H1 (cell line): ENCODE measurements around the gene FHL1. TPM values are rescaled to one million over a fixed set of nuclear protein-coding genes. Genes with fewer than 3 reads are reported as not detected.

ENCODE experiments used
- HDAC6 ChIP-seq: IDR thresholded peaks from one replicate; pipeline ENCODE4 v1.7.1; 2012; ENCODE audit warnings: low read depth, mild to moderate bottlenecking, inconsistent platforms, low read length, moderate library complexity
- POLR2AphosphoS5 ChIP-seq: IDR thresholded peaks from 2 replicates; pipeline ENCODE4 v1.6.1; 2011; ENCODE audit warnings: low read depth, low read length
- TCF12 ChIP-seq: IDR thresholded peaks from 2 replicates; pipeline ENCODE4 v1.6.1; 2011; ENCODE audit warnings: low read depth, mild to moderate bottlenecking, low read length
- polyA plus RNA-seq, 7 experiments: library from polyadenylated mRNA; depleted of rRNA in 3 of 7; stranded (reverse) in 5 of 7; unstranded in 2 of 7; fragments of >200 nt in 5 of 7; fragments of 200-250 nt in 2 of 7; gene quantifications; 1 replicate in 5 of 7; 2 replicates in 1 of 7; 4 replicates in 1 of 7; pipeline versions ENCODE4 v1.2.1 to v1.2.3, GENCODE V29; 2011 to 2013; ENCODE audit warnings: missing spikeins in 2 of 7, mixed read lengths in 2 of 7
- total RNA-seq: library from RNA; stranded (reverse); fragmentation: NEBNext Ultra II Directional; extraction: Animal tissue kit (Norgen Biotek cat#: 25700); gene quantifications from 2 replicates; pipeline ENCODE4 v1.2.1, GENCODE V29; 2021

The FHL1 gene
- total and polyA plus RNA-seq, 2 of the 8 experiments (the other 6 are each of a cell fraction or from before 2014, with no cell fraction given), result 45.0 to 56.5 TPM

DNA sequence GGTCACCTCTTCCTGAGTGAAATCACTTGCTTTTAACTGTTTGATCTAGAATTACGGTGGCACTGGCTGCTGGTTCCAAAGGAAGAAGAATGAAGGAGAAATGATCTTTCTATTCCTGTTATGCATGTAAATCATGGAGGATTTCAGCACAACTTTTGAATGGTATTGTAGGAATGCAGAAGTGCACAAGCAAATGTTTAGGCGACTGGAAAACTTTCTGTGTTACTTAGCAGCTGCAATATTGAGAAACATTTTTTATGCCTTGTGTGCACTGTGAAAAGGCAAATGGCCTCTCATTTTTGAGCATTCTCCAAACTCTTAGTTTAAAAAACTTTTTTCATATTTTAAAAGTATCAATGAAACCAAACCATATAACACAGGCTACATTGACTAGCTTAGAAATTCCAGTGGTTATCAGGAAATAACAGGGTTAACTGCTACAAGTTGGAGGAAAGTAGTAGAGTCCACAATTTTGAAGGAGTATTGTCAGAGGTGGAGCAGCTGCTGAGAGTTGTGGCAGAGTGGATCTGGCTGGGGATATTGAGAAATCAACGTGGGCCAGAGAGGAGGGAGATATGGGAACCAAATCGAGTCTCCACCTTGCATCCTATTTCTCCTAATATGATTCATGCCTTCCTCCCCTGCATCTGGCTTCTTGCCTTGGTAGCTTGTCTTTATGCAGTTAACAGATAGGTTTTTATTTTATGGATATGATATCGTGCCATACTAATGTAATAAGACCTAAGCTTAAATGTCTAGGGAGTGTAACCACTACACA, 32.0 kb upstream of the FHL1 start (continued):
- no peak for TF ChIP-seq HDAC6
- no peak for TF ChIP-seq POLR2AphosphoS5
- TF ChIP-seq TCF12, result no peak
